Measurements from ENCODE around the gene ATP6V1C2.

- TF ChIP-seq, protein P1, sequence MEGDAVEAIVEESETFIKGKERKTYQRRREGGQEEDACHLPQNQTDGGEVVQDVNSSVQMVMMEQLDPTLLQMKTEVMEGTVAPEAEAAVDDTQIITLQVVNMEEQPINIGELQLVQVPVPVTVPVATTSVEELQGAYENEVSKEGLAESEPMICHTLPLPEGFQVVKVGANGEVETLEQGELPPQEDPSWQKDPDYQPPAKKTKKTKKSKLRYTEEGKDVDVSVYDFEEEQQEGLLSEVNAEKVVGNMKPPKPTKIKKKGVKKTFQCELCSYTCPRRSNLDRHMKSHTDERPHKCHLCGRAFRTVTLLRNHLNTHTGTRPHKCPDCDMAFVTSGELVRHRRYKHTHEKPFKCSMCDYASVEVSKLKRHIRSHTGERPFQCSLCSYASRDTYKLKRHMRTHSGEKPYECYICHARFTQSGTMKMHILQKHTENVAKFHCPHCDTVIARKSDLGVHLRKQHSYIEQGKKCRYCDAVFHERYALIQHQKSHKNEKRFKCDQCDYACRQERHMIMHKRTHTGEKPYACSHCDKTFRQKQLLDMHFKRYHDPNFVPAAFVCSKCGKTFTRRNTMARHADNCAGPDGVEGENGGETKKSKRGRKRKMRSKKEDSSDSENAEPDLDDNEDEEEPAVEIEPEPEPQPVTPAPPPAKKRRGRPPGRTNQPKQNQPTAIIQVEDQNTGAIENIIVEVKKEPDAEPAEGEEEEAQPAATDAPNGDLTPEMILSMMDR (IDR thresholded peaks at IDR 0.05), result no peak
- TF ChIP-seq POLR2A (IDR thresholded peaks at IDR 0.05), result no peak
Observed at GRCh38 chr2:10786240-10786982, 65.0 kb downstream of the ATP6V1C2 start.
